Naive B cell (primary cell): ENCODE measurements around the gene ASB9. TPM values are rescaled to one million over a fixed set of nuclear protein-coding genes. Genes with fewer than 3 reads are reported as not detected.
"Not testable (repeated sequence)": the region's sequence is repeated elsewhere in the genome, so short reads cannot be mapped to it uniquely, and the experiment has no call there.

Experiments used
- ATAC-seq, 2 donors: fragments of 150-1000 bp; cut with Tn5 transposase; 2 replicates each; pipeline ENCODE4 v1.10.0; 2021; ENCODE audit warnings: low read depth in 2 of 2, mild to moderate bottlenecking in 2 of 2, moderate library complexity in 2 of 2
- DNase-seq: peaks from one replicate; pipeline ENCODE4 v3.0.0; 2022
- H3K27ac Mint-ChIP-seq, 6 donors: one replicate each; pipeline ENCODE4 v1.8.0; 2020 to 2022; ENCODE audit warnings: mild to moderate bottlenecking in 6 of 6, mixed read lengths in 6 of 6, moderate library complexity in 5 of 6, inconsistent platforms in 2 of 6
- H3K27me3 Mint-ChIP-seq, 3 donors: one replicate each; pipeline ENCODE4 v1.8.0; 2021 to 2022; ENCODE audit warnings: mixed read lengths in 3 of 3, mild to moderate bottlenecking in 1 of 3
- H3K36me3 Mint-ChIP-seq, 2 donors: one replicate each; pipeline ENCODE4 v1.8.0; 2020 to 2022; ENCODE audit warnings: mixed read lengths in 2 of 2, inconsistent platforms in 1 of 2, mild to moderate bottlenecking in 1 of 2
- H3K4me1 Mint-ChIP-seq, 3 donors: one replicate each; pipeline ENCODE4 v1.8.0; 2020 to 2022; ENCODE audit warnings: mixed read lengths in 3 of 3, inconsistent platforms in 1 of 3, mild to moderate bottlenecking in 1 of 3, moderate library complexity in 1 of 3
- H3K4me3 Mint-ChIP-seq, 8 donors: one replicate each; pipeline ENCODE4 v1.8.0; 2020 to 2022; ENCODE audit warnings: mild to moderate bottlenecking in 8 of 8, mixed read lengths in 8 of 8, moderate library complexity in 8 of 8, inconsistent platforms in 2 of 8
- H3K9me3 Mint-ChIP-seq, 7 donors: one replicate each; pipeline ENCODE4 v1.8.0; 2020 to 2022; ENCODE audit warnings: mixed read lengths in 7 of 7, mild to moderate bottlenecking in 5 of 7, inconsistent platforms in 2 of 7, moderate library complexity in 1 of 7
- polyA plus RNA-seq, 6 donors: library from polyadenylated mRNA; unstranded; fragments of 300-500 nt; fragmentation: Illumina TruSeq; gene quantifications; one replicate each; pipeline ENCODE4 v1.2.3, GENCODE V29; 2021; ENCODE audit warnings: low read depth in 6 of 6

The ASB9 gene
- polyA plus RNA-seq, 6 donors from 2014 or later, result not detected

DNA sequence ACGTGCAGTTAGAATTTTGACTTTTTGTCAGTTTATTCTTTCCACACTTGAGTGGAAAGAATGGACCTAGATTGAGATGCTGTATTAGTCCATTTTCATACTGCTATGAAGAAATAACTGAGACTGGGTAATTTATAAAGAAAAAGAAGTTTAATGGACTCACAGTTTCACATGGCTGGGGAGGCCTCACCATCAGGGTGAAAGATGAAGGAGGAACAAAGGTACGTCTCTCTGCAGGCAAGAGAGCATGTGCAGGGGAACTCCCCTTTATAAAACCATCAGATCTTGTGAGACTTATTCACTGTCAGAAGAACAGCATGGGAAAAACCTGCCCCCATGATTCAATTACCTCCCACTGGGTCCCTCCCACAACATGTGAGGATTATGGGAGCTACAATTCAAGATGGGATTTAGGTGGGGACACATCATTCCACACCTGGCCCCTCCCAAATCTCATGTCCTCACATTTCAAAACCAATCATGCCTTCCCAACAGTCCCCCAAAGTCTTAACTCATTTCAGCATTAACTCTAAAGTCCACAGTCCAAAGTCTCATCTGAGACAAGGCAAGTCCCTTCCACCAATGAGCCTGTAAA, 71.2 kb downstream of the ASB9 start:
- peaks cover 0 to 49% (median 0%) of the 10 kb centered on the region in 3 donors for H3K27me3 Mint-ChIP-seq
- ATAC-seq, DNase-seq, H3K4me1 Mint-ChIP-seq, H3K9me3 Mint-ChIP-seq, H3K4me3 Mint-ChIP-seq, H3K27ac Mint-ChIP-seq, H3K36me3 Mint-ChIP-seq: not testable (repeated sequence)

DNA sequence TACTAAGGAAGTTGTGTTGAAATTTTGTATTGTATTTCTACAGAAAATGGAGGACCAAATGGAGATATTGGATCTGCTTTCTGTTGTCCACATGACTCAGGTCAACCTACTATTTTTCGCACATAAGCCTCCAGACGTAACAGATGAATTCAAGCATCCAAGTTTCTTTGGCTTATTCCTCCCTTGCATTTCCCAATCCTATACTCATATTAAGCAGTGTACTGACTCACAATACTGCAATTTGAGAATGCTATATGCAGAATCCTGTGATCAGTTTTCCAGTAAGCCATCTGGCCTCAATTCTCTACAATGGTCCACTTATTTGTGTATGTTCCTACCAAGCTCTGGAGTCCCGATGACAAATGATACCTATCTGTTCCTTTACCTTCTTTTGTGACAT, 75.7 kb downstream of the ASB9 start:
- ATAC-seq, result no peak
- H3K9me3 Mint-ChIP-seq, result no peaks in the 10 kb centered on the region
- no peak for DNase-seq
- H3K36me3 Mint-ChIP-seq, result no peaks in the 10 kb centered on the region
- H3K4me1 Mint-ChIP-seq, result no peaks in the 10 kb centered on the region
- H3K27ac Mint-ChIP-seq, result no peak overlapping the region
- H3K4me3 Mint-ChIP-seq, result no peak overlapping the region
- H3K27me3 Mint-ChIP-seq, result peaks cover 0 to 23% (median 0%) of the 10 kb centered on the region in 3 donors

Other genes starting within 250 kb of the ASB9 start
- not detected for gene ASB11, start 45.6 kb upstream of the ASB9 start, polyA plus RNA-seq
- gene PIGA, start 65.4 kb upstream of the ASB9 start, polyA plus RNA-seq, result 10 to 100 TPM in 1 of 6 donors, 1 to 10 TPM in 5; 3.4 to 12.0 (median 7.8) TPM
- gene VEGFD, start 114.3 kb upstream of the ASB9 start, polyA plus RNA-seq, result not detected
- not detected for gene PIR, start 223.2 kb upstream of the ASB9 start, polyA plus RNA-seq
- gene BMX, start 230.7 kb upstream of the ASB9 start, polyA plus RNA-seq, result not detected